RWPE2 (cell line): ENCODE measurements around the gene TCF3.
"Not testable (repeated sequence)": the region's sequence is repeated elsewhere in the genome, so short reads cannot be mapped to it uniquely, and the experiment has no call there.

Source experiments
- ATAC-seq: fragments of 200-7000 bp; cut with Tn5 transposase; 3 replicates; pipeline ENCODE4 v1.9.1; 2021; ENCODE audit warnings: low read depth
- DNase-seq: peaks from one replicate; pipeline ENCODE4 v3.0.0-alpha.2; 2020; ENCODE audit warnings: low spot score
- H3K27ac ChIP-seq: fragments of 450-650 bp; 2 replicates; pipeline ENCODE4 v1.5.1; 2017; ENCODE audit warnings: mild to moderate bottlenecking; ENCODE audit not compliant: poor library complexity, severe bottlenecking
- H3K27me3 ChIP-seq: fragments of 250-450 bp; sonication (Bioruptor Pico); 2 replicates; pipeline ENCODE4 v1.5.1; 2021; ENCODE audit warnings: mild to moderate bottlenecking, moderate library complexity; ENCODE audit not compliant: insufficient read depth, poor library complexity, severe bottlenecking
- H3K36me3 ChIP-seq: fragments of 250-450 bp; sonication (Bioruptor Pico); 2 replicates; pipeline ENCODE4 v1.5.1; 2020; ENCODE audit warnings: low read depth, mild to moderate bottlenecking, moderate library complexity
- H3K4me1 ChIP-seq: fragments of 250-450 bp; sonication (Bioruptor Pico); 2 replicates; pipeline ENCODE4 v1.5.1; 2021; ENCODE audit warnings: mild to moderate bottlenecking, moderate library complexity; ENCODE audit not compliant: insufficient read depth, poor library complexity, severe bottlenecking
- H3K4me3 ChIP-seq: fragments of 250-450 bp; sonication (Bioruptor Pico); 2 replicates; pipeline ENCODE4 v1.5.1; 2021; ENCODE audit warnings: mild to moderate bottlenecking, moderate library complexity; ENCODE audit not compliant: severe bottlenecking
- H3K9me3 ChIP-seq: fragments of 250-450 bp; sonication (Bioruptor Pico); 2 replicates; pipeline ENCODE4 v1.5.1; 2021; ENCODE audit warnings: mild to moderate bottlenecking, moderate library complexity; ENCODE audit not compliant: severe bottlenecking
- TF ChIP-seq, protein P1 (sequence below): fragments of 450-650 bp; IDR thresholded peaks from one replicate; pipeline ENCODE4 v1.5.1; 2017; ENCODE audit warnings: mild to moderate bottlenecking, moderate library complexity; ENCODE audit not compliant: poor library complexity, severe bottlenecking

The TCF3 gene

GRCh38 chr19:1668048-1668485 lies 15.7 kb upstream of the TCF3 start:
- Histone ChIP-seq H3K27ac (no peak overlapping the region), H3K9me3 (no peaks in the 10 kb centered on the region), H3K27me3 (peaks cover 32% of the 10 kb centered on the region), H3K4me1 (no peaks in the 10 kb centered on the region), H3K36me3 (no peaks in the 10 kb centered on the region), H3K4me3 (no peak overlapping the region)
- TF ChIP-seq, protein P1, sequence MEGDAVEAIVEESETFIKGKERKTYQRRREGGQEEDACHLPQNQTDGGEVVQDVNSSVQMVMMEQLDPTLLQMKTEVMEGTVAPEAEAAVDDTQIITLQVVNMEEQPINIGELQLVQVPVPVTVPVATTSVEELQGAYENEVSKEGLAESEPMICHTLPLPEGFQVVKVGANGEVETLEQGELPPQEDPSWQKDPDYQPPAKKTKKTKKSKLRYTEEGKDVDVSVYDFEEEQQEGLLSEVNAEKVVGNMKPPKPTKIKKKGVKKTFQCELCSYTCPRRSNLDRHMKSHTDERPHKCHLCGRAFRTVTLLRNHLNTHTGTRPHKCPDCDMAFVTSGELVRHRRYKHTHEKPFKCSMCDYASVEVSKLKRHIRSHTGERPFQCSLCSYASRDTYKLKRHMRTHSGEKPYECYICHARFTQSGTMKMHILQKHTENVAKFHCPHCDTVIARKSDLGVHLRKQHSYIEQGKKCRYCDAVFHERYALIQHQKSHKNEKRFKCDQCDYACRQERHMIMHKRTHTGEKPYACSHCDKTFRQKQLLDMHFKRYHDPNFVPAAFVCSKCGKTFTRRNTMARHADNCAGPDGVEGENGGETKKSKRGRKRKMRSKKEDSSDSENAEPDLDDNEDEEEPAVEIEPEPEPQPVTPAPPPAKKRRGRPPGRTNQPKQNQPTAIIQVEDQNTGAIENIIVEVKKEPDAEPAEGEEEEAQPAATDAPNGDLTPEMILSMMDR = no peak
- DNase-seq (no peak), ATAC-seq (no peak)

DNA sequence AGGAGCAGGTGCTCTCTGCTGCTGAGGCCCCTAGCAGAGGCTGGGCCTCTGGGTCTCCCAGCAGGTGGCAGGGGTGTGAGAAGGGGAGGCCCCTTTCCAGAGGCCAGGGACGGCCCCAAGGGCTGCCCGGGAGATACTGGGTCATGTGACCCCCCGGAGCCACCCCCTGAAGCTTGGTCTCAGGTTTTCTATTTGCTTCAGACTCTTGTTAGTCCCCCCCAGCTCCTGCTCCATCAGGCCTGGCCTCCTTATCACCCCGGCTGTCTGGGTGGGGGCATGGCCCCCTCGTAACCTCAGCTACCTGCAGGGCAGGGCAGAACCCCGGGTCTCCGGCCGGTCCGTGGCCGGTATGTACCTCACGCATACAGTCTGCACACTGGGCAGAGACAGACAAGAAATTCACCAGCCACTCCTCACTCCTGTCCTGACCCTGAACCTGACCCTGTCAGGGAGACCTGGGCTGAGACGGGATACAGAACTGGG lies 13.2 kb upstream of the TCF3 start:
- Histone ChIP-seq H3K27ac (no peak overlapping the region), H3K36me3 (no peaks in the 10 kb centered on the region), H3K27me3 (peaks cover 24% of the 10 kb centered on the region), H3K4me1 (no peaks in the 10 kb centered on the region), H3K4me3 (no peak overlapping the region), H3K9me3 (no peaks in the 10 kb centered on the region)
- no peak for DNase-seq
- no peak for ATAC-seq
- TF ChIP-seq, protein P1 = no peak

DNA sequence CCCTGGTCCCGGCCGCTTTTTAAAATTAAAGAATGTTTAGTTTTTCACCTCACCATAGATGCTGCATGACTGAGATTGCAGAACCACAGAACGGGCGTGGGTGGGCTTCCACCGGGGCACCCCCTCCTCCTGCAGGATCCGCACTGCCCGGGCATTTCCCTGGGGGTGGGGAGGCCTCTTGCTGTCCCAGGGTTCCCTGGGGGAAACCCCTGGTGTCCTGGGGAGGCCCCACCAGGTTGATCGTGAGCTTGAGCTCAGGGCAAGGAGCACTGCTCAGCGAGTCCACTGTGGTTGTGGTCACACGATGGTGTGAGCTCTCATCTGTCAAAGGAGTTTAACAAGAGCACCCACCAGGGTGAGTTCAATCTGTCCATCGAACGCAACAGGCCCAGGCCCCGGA lies 11.4 kb upstream of the TCF3 start:
- no peaks in the 10 kb centered on the region for H3K36me3 ChIP-seq
- TF ChIP-seq, protein P1 = no peak
- no peak for ATAC-seq
- H3K27me3 ChIP-seq = peaks cover 14% of the 10 kb centered on the region
- no peak for DNase-seq
- no peaks in the 10 kb centered on the region for H3K4me1 ChIP-seq
- H3K27ac ChIP-seq = no peak overlapping the region
- H3K4me3 ChIP-seq = no peak overlapping the region
- no peaks in the 10 kb centered on the region for H3K9me3 ChIP-seq

DNA sequence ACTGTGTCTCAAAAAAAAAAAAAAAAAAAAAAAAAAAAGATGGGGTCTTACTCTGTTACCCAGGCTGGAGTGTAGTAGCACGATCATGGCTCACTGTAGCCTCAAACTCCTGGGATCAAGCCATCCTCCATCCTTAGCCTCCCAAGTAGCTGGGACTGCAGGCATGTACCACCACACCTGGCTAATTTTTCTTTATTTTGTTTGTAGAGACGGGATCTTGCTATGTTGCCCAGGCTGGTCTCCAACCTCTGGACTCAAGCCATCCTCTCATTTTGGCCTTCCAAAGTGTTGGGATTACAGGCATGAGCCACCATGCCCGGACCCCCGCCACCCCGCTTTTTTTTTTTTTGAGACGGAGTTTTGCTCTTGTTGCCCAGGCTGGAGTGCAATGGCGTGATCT lies 10.8 kb upstream of the TCF3 start:
- not testable (repeated sequence) for H3K27ac ChIP-seq, H3K4me3 ChIP-seq, DNase-seq, H3K27me3 ChIP-seq, H3K4me1 ChIP-seq, H3K9me3 ChIP-seq, H3K36me3 ChIP-seq, ATAC-seq

GRCh38 chr19:1661995-1662394 lies 9.6 kb upstream of the TCF3 start:
- no peaks in the 10 kb centered on the region for H3K4me1 ChIP-seq
- no peaks in the 10 kb centered on the region for H3K9me3 ChIP-seq
- ATAC-seq (no peak), DNase-seq (no peak)
- H3K27me3 ChIP-seq = no peaks in the 10 kb centered on the region
- H3K36me3 ChIP-seq = no peaks in the 10 kb centered on the region
- TF ChIP-seq, protein P1 = no peak
- no peak overlapping the region for H3K27ac ChIP-seq
- no peak overlapping the region for H3K4me3 ChIP-seq

DNA sequence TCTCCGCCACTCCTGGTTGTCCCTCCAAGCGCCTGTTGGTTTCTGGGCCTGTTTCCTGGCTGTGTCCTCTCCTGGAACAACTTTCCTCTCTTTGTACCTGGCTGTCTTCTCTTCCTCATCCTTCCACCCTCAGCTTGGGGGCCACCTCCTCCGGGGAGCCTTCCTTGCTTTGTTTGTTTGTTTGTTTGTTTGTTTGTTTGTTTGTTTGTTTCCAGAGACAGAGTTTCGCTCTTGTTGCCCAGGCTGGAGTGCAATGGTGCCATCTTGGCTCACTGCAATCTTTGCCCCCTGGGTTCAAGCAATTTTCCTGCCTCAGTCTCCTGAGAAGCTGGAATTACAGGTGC lies 6.6 kb upstream of the TCF3 start:
- TF ChIP-seq, protein P1 = no peak
- H3K4me1 ChIP-seq = no peaks in the 10 kb centered on the region
- no peaks in the 10 kb centered on the region for H3K27me3 ChIP-seq
- no peaks in the 10 kb centered on the region for H3K36me3 ChIP-seq
- DNase-seq = no peak
- no peak overlapping the region for H3K27ac ChIP-seq
- no peak overlapping the region for H3K4me3 ChIP-seq
- no peaks in the 10 kb centered on the region for H3K9me3 ChIP-seq
- ATAC-seq = no peak
